Lower leg skin (tissue), 3 donors: ENCODE results near the gene B3GLCT.

Source experiments
- POLR2A ChIP-seq, 2 donors: fragments of 450-650 bp; IDR thresholded peaks; one replicate each; pipeline ENCODE4 v1.6.1; 2016 to 2017; ENCODE audit warnings: antibody characterized with exemption in 2 of 2, mild to moderate bottlenecking in 1 of 2, moderate library complexity in 1 of 2
- TF ChIP-seq, protein P1 (sequence below), 3 donors: fragments of 450-650 bp; IDR thresholded peaks; one replicate each; pipeline ENCODE4 v1.5.1; 2016; ENCODE audit warnings: antibody characterized with exemption in 3 of 3, mild to moderate bottlenecking in 3 of 3, moderate library complexity in 2 of 3

DNA sequence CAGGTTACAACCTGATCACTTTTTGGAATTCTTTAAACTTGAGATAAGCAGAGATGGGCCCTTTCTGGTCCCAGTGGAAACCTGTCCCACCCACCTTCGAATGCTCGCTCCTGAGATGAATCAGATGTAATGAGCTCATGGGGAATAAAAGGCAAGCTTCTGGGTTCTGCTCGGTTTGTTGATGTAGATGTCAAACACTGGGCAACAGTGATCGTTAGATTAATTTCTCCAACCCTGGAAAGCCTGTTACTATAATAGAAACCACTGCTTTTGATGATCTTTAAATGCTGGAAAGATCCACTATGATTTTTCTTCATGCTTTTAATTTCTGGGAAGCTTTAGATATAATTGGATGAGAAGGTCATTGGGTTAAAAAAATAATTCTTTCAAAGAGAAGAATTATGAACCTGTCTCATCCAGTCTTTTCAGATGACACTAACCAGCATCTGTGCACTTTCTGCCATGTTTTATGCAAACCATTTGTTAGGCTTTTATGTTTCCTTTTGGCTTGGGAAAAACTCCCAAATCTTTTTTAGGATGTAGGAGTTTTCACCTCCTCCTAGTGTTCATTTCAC lies 49.3 kb downstream of the B3GLCT start:
- TF ChIP-seq, protein P1, sequence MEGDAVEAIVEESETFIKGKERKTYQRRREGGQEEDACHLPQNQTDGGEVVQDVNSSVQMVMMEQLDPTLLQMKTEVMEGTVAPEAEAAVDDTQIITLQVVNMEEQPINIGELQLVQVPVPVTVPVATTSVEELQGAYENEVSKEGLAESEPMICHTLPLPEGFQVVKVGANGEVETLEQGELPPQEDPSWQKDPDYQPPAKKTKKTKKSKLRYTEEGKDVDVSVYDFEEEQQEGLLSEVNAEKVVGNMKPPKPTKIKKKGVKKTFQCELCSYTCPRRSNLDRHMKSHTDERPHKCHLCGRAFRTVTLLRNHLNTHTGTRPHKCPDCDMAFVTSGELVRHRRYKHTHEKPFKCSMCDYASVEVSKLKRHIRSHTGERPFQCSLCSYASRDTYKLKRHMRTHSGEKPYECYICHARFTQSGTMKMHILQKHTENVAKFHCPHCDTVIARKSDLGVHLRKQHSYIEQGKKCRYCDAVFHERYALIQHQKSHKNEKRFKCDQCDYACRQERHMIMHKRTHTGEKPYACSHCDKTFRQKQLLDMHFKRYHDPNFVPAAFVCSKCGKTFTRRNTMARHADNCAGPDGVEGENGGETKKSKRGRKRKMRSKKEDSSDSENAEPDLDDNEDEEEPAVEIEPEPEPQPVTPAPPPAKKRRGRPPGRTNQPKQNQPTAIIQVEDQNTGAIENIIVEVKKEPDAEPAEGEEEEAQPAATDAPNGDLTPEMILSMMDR (IDR thresholded peaks at IDR 0.05) = no peak
- TF ChIP-seq POLR2A (IDR thresholded peaks at IDR 0.05) = no peak
